Ishikawa (cell line): ENCODE data around the gene MED20.

Experiments used
- CEBPB ChIP-seq: IDR thresholded peaks from 2 replicates; pipeline ENCODE4 v1.6.1; 2012
- CREB1 ChIP-seq: IDR thresholded peaks from 2 replicates; pipeline ENCODE4 v1.6.1; 2012; ENCODE audit warnings: low read depth
- EGR1 ChIP-seq: IDR thresholded peaks from 2 replicates; pipeline ENCODE4 v1.6.1; 2012
- EP300 ChIP-seq: IDR thresholded peaks from 2 replicates; pipeline ENCODE4 v1.6.1; 2012; ENCODE audit warnings: borderline replicate concordance
- FOXM1 ChIP-seq: IDR thresholded peaks from 2 replicates; pipeline ENCODE4 v1.6.1; 2012; ENCODE audit warnings: low read depth, borderline replicate concordance
- MAX ChIP-seq: IDR thresholded peaks from 2 replicates; pipeline ENCODE4 v1.6.1; 2012
- NFIC ChIP-seq: IDR thresholded peaks from 2 replicates; pipeline ENCODE4 v1.6.1; 2012
- RAD21 ChIP-seq: IDR thresholded peaks from 2 replicates; pipeline ENCODE4 v1.6.1; 2012; ENCODE audit warnings: low read depth
- REST ChIP-seq: IDR thresholded peaks from 2 replicates; pipeline ENCODE4 v1.6.1; 2012; ENCODE audit warnings: low read depth, mild to moderate bottlenecking
- TAF1 ChIP-seq: IDR thresholded peaks from 2 replicates; pipeline ENCODE4 v1.6.1; 2012; ENCODE audit warnings: low read depth, mild to moderate bottlenecking
- TCF12 ChIP-seq: IDR thresholded peaks from 2 replicates; pipeline ENCODE4 v1.6.1; 2012; ENCODE audit warnings: low read depth
- TEAD4 ChIP-seq: IDR thresholded peaks from 2 replicates; pipeline ENCODE4 v1.6.1; 2012
- USF1 ChIP-seq: IDR thresholded peaks from 2 replicates; pipeline ENCODE4 v1.6.1; 2012
- YY1 ChIP-seq: IDR thresholded peaks from 2 replicates; pipeline ENCODE4 v1.6.1; 2012; ENCODE audit warnings: low read depth
- ZBTB7A ChIP-seq: IDR thresholded peaks from 2 replicates; pipeline ENCODE4 v1.6.1; 2012; ENCODE audit warnings: low read depth

Gene MED20

GRCh38 chr6:41878961-41879405 lies 42.0 kb downstream of the MED20 start:
- TF ChIP-seq RAD21 (no peak), TEAD4 (no peak), TCF12 (no peak), ZBTB7A (no peak), NFIC (no peak), YY1 (no peak), CREB1 (no peak), FOXM1 (no peak), EGR1 (no peak), USF1 (no peak), CEBPB (no peak), TAF1 (no peak), MAX (no peak)

DNA sequence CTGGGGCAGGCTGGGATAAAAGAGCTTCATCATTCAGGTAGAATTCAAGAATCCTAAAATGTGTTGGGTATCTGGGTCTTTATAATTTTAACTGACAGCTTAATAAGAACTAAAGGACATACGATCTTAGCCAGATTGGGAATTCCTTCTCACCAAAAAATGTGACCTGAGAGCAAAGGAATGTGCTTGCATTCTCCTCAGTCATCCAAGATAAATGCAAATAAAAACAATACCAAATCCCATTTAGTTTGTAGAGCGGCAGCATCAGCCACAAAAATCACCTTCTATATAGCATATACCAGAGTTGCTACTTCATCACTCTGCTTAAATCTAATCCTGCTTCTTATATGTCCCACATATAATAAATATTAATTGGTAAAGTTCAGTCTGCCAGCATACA lies 42.7 kb downstream of the MED20 start:
- TF ChIP-seq FOXM1 (no peak), TEAD4 (peak; percentile 62; the same call in 1 of the 2 replicates)

DNA sequence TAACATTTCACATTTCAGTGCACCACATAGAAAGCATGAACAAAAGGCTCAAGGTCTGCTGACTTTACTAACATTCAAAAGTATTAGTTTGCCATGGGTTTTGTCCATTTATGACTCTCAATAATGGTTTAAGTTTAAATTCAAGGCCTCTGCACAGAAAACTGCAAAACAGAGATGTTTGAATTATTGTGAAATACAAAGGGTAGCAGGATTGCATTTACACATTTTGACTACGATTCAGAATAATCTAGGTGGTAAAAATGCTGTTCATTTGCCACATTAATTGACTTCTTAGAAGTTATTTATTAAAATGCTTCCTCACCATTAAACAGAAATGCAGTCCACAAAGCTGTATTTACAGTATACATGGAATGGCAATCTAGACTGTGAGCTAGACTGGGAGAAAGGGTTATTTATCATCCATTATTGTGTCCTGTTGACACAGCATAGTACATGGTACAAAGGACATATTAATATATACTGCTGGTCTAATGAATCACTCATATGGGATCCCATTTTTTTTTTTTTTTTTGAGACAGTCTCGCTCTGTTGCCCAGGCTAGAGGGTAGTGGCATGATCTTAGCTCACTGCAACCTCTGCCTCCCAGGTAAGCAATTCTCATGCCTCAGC lies 43.8 kb downstream of the MED20 start:
- TF ChIP-seq RAD21 (no peak), TAF1 (no peak), TCF12 (no peak), MAX (no peak), CREB1 (no peak), YY1 (no peak), USF1 (no peak), EGR1 (no peak), FOXM1 (no peak), EP300 (no peak), TEAD4 (no peak), REST (no peak), NFIC (no peak), CEBPB (no peak)

DNA sequence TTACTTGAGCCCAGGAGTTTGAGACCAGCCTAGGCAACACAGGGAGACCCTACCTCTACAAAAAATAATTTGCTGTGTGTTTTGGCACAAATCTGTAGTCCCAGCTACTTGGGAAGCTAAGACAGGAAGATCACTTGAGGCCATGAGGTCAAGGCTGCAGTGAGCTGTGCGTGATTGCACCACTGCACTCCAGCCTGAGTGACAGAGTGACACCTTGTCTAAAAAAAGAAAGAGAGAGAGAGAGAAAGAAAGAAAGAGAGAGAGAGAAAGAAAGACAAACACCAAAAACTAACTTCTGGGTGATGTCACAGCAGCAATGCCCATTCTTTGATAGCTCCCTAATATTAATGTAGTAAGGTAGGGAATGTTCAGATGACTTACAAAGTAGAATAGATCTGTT lies 46.2 kb downstream of the MED20 start:
- TF ChIP-seq EP300: no peak
- no peak for TF ChIP-seq YY1
- TF ChIP-seq RAD21: no peak
- no peak for TF ChIP-seq MAX
- TF ChIP-seq REST: no peak
- TF ChIP-seq ZBTB7A: no peak
- TF ChIP-seq NFIC: no peak
- no peak for TF ChIP-seq EGR1
- TF ChIP-seq TCF12: no peak
- no peak for TF ChIP-seq TAF1
- no peak for TF ChIP-seq CREB1
- no peak for TF ChIP-seq TEAD4
- TF ChIP-seq USF1: no peak
- no peak for TF ChIP-seq FOXM1
- TF ChIP-seq CEBPB: no peak

DNA sequence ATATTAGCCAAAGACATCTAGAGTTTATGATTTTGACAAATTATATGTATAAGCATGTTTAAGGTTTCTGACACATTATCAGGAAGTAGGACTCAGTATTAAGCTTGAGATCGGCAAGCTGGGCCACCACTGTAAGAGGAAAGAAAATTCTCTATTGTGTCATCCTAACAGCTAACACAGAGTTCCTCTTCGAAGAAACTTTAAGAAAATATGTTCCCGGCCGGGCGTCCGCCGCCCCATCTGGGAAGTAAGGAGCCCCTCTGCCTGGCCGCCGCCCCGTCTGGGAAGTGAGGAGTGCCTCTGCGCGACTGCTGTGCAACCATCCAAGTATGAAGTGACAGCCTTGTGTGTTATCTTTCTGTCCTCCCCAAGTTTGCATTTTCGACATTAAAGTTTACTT lies 48.8 kb downstream of the MED20 start:
- no peak for TF ChIP-seq REST
- TF ChIP-seq EGR1: no peak
- TF ChIP-seq ZBTB7A: no peak
- no peak for TF ChIP-seq TEAD4
- no peak for TF ChIP-seq YY1
